ENCODE results near the gene PANK4.

Gene PANK4

GRCh38 chr1:2469103-2469940 lies 57.1 kb downstream of the PANK4 start:
- H3K9me3 ChIP-seq (ENCODE audit: low read length): no peaks in the 10 kb centered on the region
- no peaks in the 10 kb centered on the region for H3K4me1 ChIP-seq (ENCODE audit: insufficient read depth, low read length)
- no peak overlapping the region for H3K4me3 ChIP-seq (ENCODE audit: low read depth in 1 of 2, low read length in 2 of 2)
- no peak overlapping the region for H3K9ac ChIP-seq (ENCODE audit: low read length)
- H3K36me3 ChIP-seq (ENCODE audit: insufficient read depth, low read length): no peaks in the 10 kb centered on the region
- peaks cover 0 to 59% of the 10 kb centered on the region in 2 donors for H3K27me3 ChIP-seq (ENCODE audit: control insufficient read depth in 1 of 2, insufficient read depth in 2 of 2, low read length in 2 of 2)
- no peak overlapping the region for H3K27ac ChIP-seq (ENCODE audit: low read depth, low read length)

DNA sequence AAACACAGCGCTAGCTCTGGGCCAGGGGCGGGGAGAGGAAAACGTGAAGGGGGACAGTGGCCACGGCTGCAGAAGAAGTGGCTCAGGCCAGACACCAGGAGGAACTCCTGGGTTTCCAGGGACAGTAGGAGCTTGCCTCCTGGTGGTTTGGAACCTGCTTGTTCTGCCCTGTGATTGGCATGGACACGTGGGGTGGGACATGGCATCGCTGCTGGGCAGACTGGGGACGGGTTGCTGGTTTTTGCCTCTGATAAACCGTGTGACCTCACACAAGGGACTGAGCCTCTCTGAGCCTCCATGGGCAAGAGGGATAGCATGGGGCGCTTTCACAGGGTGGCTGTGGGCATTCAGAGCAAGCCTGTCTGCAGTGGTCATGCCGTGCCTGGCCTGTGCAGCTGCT lies 57.9 kb downstream of the PANK4 start:
- Histone ChIP-seq H3K9ac (ENCODE audit: low read length) (no peak overlapping the region), H3K4me3 (ENCODE audit: low read depth in 1 of 2, low read length in 2 of 2) (no peak overlapping the region)

GRCh38 chr1:2468041-2468472 lies 58.3 kb downstream of the PANK4 start:
- H3K36me3 ChIP-seq (ENCODE audit: insufficient read depth, low read length): no peaks in the 10 kb centered on the region
- no peak overlapping the region for H3K27ac ChIP-seq (ENCODE audit: low read depth, low read length)
- no peaks in the 10 kb centered on the region for H3K4me1 ChIP-seq (ENCODE audit: insufficient read depth, low read length)
- H3K9ac ChIP-seq (ENCODE audit: low read length): no peak overlapping the region
- H3K27me3 ChIP-seq (ENCODE audit: control insufficient read depth in 1 of 2, insufficient read depth in 2 of 2, low read length in 2 of 2): peaks cover 0 to 71% of the 10 kb centered on the region in 2 donors
- no peaks in the 10 kb centered on the region for H3K9me3 ChIP-seq (ENCODE audit: low read length)
- no peak overlapping the region for H3K4me3 ChIP-seq (ENCODE audit: low read depth in 1 of 2, low read length in 2 of 2)

More for the DNA sequence above, 57.9 kb downstream of the PANK4 start:
- no peaks in the 10 kb centered on the region for H3K36me3 ChIP-seq (ENCODE audit: insufficient read depth, low read length)
- H3K4me1 ChIP-seq (ENCODE audit: insufficient read depth, low read length): no peaks in the 10 kb centered on the region
- no peaks in the 10 kb centered on the region for H3K9me3 ChIP-seq (ENCODE audit: low read length)
- H3K27ac ChIP-seq (ENCODE audit: low read depth, low read length): no peak overlapping the region
- H3K27me3 ChIP-seq (ENCODE audit: control insufficient read depth in 1 of 2, insufficient read depth in 2 of 2, low read length in 2 of 2): peaks cover 0 to 66% of the 10 kb centered on the region in 2 donors

DNA sequence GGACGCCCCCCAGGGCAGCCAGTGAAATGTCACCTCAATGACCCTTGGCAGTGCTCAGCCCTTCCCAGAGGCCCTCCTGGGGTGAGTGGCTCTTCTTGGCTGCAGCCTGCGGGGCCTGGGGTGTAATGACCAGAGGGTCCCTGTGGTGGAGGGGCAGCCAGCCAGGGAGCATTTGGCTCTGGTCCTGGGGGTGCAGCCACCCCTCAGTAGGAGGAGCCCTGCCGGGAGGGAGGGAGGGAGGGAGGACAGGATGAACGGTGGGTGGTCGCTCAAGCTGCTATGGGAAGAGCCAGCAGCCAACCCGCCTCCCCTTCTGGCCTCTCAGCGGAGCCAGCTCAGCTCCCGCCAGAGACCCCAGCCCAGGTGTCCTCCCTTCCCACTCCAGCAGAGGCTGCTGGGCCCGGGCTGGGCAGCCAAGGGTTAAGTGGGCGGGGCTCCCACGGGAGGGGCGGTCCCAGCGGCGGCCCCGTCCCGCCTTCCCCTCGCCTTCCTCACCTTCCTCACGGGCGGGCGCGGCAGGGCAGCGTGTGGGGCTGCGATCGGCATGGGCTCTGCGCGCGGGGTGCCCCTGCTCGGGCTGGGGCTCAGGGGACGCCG lies 59.3 kb downstream of the PANK4 start:
- H3K9ac ChIP-seq (ENCODE audit: low read length): no peak overlapping the region
- no peaks in the 10 kb centered on the region for H3K9me3 ChIP-seq (ENCODE audit: low read length)
- peaks cover 0 to 73% of the 10 kb centered on the region in 2 donors for H3K27me3 ChIP-seq (ENCODE audit: control insufficient read depth in 1 of 2, insufficient read depth in 2 of 2, low read length in 2 of 2)
- no peaks in the 10 kb centered on the region for H3K36me3 ChIP-seq (ENCODE audit: insufficient read depth, low read length)
- no peaks in the 10 kb centered on the region for H3K4me1 ChIP-seq (ENCODE audit: insufficient read depth, low read length)
- H3K27ac ChIP-seq (ENCODE audit: low read depth, low read length): no peak overlapping the region
- H3K4me3 ChIP-seq (ENCODE audit: low read depth in 1 of 2, low read length in 2 of 2): no peak overlapping the region

DNA sequence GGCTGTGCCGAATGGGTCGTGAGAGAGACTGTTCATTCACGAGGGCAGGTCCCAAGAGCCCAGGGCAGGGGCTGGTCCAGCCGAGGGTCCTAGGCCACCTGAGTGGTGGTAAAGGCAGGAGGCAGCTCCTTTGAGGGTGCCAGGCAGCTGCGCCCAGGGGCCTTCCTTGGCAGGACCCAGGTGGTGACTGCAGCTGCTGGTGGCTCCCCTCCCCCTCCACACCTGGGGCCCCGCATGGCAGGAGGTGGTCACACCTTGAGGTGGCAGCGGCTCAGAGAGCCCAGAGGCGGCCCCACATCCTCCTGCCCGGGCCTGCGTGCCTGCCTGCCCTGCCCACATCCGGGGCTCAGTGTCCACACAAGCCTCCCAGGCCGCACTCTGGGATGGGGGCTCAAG lies 60.1 kb downstream of the PANK4 start:
- H3K9ac ChIP-seq (ENCODE audit: low read length): no peak overlapping the region
- H3K36me3 ChIP-seq (ENCODE audit: insufficient read depth, low read length): no peaks in the 10 kb centered on the region
- no peaks in the 10 kb centered on the region for H3K9me3 ChIP-seq (ENCODE audit: low read length)
- H3K27ac ChIP-seq (ENCODE audit: low read depth, low read length): no peak overlapping the region
- no peaks in the 10 kb centered on the region for H3K4me1 ChIP-seq (ENCODE audit: insufficient read depth, low read length)
- H3K27me3 ChIP-seq (ENCODE audit: control insufficient read depth in 1 of 2, insufficient read depth in 2 of 2, low read length in 2 of 2): peaks cover 0 to 73% of the 10 kb centered on the region in 2 donors
- H3K4me3 ChIP-seq (ENCODE audit: low read depth in 1 of 2, low read length in 2 of 2): no peak overlapping the region

- Histone ChIP-seq H3K27me3 (ENCODE audit: control insufficient read depth in 1 of 2, insufficient read depth in 2 of 2, low read length in 2 of 2) (peaks cover 0 to 67% of the 10 kb centered on the region in 2 donors), H3K4me1 (ENCODE audit: insufficient read depth, low read length) (no peaks in the 10 kb centered on the region), H3K9me3 (ENCODE audit: low read length) (no peaks in the 10 kb centered on the region), H3K9ac (ENCODE audit: low read length) (no peak overlapping the region), H3K36me3 (ENCODE audit: insufficient read depth, low read length) (no peaks in the 10 kb centered on the region), H3K27ac (ENCODE audit: low read depth, low read length) (no peak overlapping the region), H3K4me3 (ENCODE audit: low read depth in 1 of 2, low read length in 2 of 2) (no peak overlapping the region)
Measured at GRCh38 chr1:2465371-2466269, 60.8 kb downstream of the PANK4 start.

DNA sequence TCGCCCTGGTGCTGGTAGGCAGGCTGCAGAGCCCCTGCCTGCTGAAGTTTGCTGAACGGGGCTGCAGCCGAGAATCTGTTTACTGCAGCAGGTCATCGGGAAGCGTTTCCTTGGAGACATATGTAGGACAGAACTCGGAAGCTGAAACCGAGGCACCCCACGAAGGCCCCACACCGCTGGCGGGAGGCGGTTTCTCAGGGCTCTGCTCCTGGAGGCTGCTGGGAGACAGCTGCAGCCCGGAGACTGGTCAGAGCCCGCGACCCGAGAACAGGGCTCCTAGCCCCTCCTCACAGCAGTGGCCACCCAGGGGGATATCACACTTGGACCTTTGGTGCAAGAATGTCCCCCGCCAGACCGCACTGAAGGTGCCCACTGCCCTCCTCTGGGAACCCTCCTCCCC lies 63.0 kb downstream of the PANK4 start:
- H3K36me3 ChIP-seq (ENCODE audit: insufficient read depth, low read length): no peaks in the 10 kb centered on the region
- no peak overlapping the region for H3K4me3 ChIP-seq (ENCODE audit: low read depth in 1 of 2, low read length in 2 of 2)
- no peaks in the 10 kb centered on the region for H3K9me3 ChIP-seq (ENCODE audit: low read length)
- H3K4me1 ChIP-seq (ENCODE audit: insufficient read depth, low read length): no peaks in the 10 kb centered on the region
- no peak overlapping the region for H3K27ac ChIP-seq (ENCODE audit: low read depth, low read length)
- H3K27me3 ChIP-seq (ENCODE audit: control insufficient read depth in 1 of 2, insufficient read depth in 2 of 2, low read length in 2 of 2): peaks cover 0 to 58% of the 10 kb centered on the region in 2 donors
- no peak overlapping the region for H3K9ac ChIP-seq (ENCODE audit: low read length)

DNA sequence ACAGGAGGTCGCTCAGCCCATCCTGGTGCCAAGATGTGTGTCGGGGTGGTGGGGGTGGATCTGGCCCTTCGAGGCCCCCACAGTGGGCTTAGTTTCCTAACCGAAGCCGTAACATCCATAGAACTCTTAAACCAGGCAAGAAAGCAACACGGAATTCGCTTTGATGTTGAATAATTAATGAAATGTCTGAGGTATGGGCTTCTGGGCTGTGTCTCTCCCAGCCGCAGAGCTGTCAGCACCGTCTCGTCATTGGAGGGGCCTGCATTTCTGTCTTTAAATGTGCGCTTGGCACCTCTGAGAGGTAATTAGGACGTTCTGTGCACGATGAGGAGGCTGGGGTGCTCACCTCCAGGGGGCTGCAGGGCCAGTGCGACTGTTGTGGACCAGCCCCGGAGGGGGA lies 63.6 kb downstream of the PANK4 start:
- Histone ChIP-seq H3K9ac (ENCODE audit: low read length) (no peak overlapping the region), H3K36me3 (ENCODE audit: insufficient read depth, low read length) (no peaks in the 10 kb centered on the region), H3K4me3 (ENCODE audit: low read depth in 1 of 2, low read length in 2 of 2) (no peak overlapping the region), H3K27ac (ENCODE audit: low read depth, low read length) (no peak overlapping the region), H3K27me3 (ENCODE audit: control insufficient read depth in 1 of 2, insufficient read depth in 2 of 2, low read length in 2 of 2) (peaks cover 0 to 52% of the 10 kb centered on the region in 2 donors), H3K9me3 (ENCODE audit: low read length) (no peaks in the 10 kb centered on the region), H3K4me1 (ENCODE audit: insufficient read depth, low read length) (no peaks in the 10 kb centered on the region)

DNA sequence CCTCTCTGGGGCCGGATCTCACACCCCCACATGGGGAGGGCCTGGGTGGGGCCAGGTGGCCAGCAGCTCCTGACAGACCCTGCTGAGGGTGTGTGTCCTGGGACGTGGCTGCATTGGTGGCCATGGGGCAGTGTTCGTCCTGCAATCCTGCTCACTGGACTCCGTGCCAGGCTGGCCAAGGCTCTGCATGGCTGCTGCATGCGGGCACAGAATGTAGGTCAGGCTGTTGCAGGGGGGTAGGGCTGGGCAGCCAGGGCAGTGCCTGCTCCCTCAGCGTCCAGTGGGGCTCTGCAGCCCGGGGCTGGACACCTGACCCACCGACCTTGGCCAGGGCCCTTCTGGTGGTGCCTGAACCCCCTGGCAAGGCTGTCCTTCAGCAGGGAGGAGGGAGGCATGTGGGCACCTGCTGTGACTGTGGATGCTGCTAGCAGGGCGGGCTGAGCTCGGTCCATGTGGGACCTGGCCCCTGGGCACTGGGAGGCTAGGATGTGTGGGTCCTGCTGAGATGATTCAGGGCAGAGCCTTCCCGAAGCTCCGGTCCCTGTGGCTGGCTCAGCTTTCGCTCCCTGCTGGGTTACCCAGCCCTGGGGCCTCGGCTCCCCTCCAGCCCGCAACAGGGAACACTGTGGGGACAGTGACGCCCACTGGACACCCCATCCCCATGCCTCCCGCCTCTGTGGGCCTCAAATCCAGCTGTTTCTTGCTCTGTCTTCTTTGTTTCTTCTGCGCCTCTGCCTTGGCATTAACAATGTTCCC lies 65.2 kb downstream of the PANK4 start:
- Histone ChIP-seq H3K9ac (ENCODE audit: low read length) (no peak overlapping the region), H3K36me3 (ENCODE audit: insufficient read depth, low read length) (no peaks in the 10 kb centered on the region), H3K4me1 (ENCODE audit: insufficient read depth, low read length) (no peaks in the 10 kb centered on the region), H3K27me3 (ENCODE audit: control insufficient read depth in 1 of 2, insufficient read depth in 2 of 2, low read length in 2 of 2) (peaks cover 0 to 41% of the 10 kb centered on the region in 2 donors), H3K27ac (ENCODE audit: low read depth, low read length) (no peak overlapping the region), H3K9me3 (ENCODE audit: low read length) (no peaks in the 10 kb centered on the region), H3K4me3 (ENCODE audit: low read depth in 1 of 2, low read length in 2 of 2) (no peak overlapping the region)

DNA sequence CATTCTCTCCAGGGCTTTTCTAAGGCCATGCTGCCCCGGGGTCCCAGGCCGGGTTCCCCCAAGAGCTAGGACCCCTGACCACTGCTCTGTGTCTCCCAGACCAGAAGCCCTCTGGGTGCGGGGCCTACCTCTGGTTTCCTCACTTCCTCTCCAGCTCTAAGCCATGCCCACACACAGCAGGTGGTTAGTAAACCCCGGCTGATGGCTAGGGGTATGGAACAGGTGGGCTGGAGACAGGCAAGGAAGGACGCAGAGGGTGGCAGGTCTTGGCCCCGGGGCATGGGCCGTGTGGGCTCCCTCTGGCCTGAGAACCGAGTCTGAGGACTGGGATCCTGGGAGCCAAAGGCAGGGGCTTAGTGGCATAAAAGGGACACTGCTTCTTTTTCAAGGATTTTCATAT lies 66.2 kb downstream of the PANK4 start:
- Histone ChIP-seq H3K36me3 (ENCODE audit: insufficient read depth, low read length) (no peaks in the 10 kb centered on the region), H3K9ac (ENCODE audit: low read length) (no peak overlapping the region), H3K4me3 (ENCODE audit: low read depth in 1 of 2, low read length in 2 of 2) (no peak overlapping the region), H3K9me3 (ENCODE audit: low read length) (no peaks in the 10 kb centered on the region), H3K4me1 (ENCODE audit: insufficient read depth, low read length) (no peaks in the 10 kb centered on the region), H3K27me3 (ENCODE audit: control insufficient read depth in 1 of 2, insufficient read depth in 2 of 2, low read length in 2 of 2) (peaks cover 0 to 41% of the 10 kb centered on the region in 2 donors), H3K27ac (ENCODE audit: low read depth, low read length) (no peak overlapping the region)

- H3K4me1 ChIP-seq (ENCODE audit: insufficient read depth, low read length): no peaks in the 10 kb centered on the region
- H3K9me3 ChIP-seq (ENCODE audit: low read length): no peaks in the 10 kb centered on the region
- H3K4me3 ChIP-seq (ENCODE audit: low read depth in 1 of 2, low read length in 2 of 2): no peak overlapping the region
- no peak overlapping the region for H3K9ac ChIP-seq (ENCODE audit: low read length)
- no peaks in the 10 kb centered on the region for H3K36me3 ChIP-seq (ENCODE audit: insufficient read depth, low read length)
- peaks cover 0 to 41% of the 10 kb centered on the region in 2 donors for H3K27me3 ChIP-seq (ENCODE audit: control insufficient read depth in 1 of 2, insufficient read depth in 2 of 2, low read length in 2 of 2)
- no peak overlapping the region for H3K27ac ChIP-seq (ENCODE audit: low read depth, low read length)
Measured at GRCh38 chr1:2459757-2460156, 66.6 kb downstream of the PANK4 start.

All from muscle layer of colon (tissue), 2 donors.